ENCODE measurements around the gene SUMO4.

The SUMO4 gene

DNA sequence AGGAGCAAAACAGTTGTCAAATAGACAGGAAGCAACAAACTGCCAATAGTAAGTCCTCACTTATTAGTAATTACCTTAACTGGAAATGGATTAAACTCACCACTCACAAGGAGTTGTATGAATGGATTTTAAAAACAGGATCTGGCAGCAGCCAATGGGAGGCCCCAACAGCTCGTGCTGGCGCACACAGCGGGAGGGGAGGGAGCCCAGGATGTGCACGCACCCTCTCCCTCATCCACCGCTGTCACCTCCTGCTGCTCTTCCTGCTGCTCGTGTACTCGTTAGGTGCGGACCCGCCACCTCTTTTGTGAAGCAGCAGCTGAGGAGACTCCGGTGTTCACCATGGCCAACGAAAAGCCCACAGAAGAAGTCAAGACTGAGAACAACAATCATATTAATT is at the start of gene SUMO4:
Gene SUMO4, plus strand, starts transcription at position 213 of the 400 bp plus-strand sequence. Its CDS starts 130 bp downstream, at position 343.
- DNase-seq: no peak

DNA sequence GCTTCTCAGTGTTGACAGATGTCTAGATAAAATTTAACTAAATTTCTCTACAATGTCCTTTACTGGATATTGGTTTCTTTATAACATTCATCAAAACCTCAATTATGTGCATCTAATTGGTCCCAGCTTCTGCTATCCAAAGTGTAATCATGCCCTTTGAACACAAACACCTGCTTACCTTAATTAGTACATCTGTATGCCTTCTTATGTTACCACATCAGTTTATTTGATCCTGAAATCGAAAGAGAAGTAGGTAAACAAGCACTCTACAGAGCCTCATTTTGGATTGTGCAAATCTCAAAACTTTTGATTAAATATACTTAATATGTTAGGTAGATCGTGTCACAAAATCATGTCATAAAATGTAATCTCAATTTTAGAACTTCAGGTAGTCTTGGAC is 46.1 kb upstream of the SUMO4 start:
- no peak for DNase-seq

DNA sequence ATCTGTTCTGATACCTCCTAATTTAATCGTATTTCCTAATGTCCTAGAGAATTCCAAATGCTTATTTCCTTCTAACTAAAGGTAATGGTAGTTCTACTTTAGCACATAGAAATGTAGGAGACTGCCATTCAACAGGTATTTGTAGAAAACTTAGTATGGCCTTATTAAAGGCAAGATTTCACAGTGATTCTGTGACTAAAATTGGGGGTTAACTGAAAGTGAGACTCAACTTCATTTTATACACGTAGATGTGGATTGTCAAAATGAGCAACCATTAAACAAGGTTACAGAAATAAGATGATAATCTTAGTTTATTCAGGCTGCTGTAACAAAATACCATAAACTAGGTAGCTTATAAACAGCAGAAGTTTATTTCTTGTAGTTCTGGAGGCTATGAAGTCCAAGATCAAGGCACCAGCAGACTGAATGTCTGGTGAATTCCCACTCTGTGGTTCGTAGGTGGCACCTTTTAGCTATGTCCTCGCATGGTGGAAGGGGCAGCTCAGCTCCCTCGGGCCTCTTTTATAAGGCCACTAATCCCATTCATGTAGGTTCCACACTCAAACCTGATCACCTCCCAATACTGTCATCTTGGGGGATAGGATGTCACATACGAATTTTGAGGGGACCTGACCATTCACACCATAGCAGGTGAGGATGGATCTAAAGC is 43.8 kb upstream of the SUMO4 start:
- no peak for DNase-seq

DNA sequence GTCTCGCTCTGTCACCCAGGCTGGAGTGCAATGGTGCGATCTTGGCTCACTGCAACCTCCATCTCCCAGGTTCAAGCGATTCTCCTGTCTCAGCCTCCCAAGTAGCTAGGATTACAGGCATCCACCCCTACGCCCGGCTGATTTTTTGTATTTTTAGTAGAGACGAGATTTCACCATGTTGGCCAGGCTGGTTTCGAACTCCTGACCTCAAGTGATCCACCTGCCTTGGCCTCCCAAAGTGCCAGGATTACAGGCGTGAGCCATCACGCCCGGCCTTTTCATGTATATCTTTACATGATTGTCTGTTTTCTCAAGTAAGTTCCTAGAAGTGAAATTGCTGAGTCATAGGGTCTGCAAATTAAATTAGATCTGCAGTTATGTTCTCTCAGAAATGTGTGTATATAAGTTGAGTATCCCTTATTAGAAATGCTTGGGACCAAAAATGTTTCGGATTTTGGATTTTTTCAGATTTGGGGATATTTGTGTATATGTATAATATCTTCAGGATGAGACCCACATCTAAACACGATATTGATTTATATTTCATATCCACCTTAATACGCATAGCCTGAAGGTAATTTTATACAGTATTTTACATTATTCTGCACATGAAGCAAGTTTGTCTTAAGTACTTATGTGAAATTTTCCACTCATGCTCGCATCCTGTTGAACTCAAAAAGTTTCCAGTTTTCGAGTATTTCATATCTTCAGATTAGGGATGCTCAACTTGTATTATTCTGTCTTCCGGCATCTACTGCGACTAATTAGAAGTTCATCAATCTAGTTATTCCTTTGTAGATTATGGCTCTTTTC is 42.1 kb upstream of the SUMO4 start:
- no peak for DNase-seq

DNA sequence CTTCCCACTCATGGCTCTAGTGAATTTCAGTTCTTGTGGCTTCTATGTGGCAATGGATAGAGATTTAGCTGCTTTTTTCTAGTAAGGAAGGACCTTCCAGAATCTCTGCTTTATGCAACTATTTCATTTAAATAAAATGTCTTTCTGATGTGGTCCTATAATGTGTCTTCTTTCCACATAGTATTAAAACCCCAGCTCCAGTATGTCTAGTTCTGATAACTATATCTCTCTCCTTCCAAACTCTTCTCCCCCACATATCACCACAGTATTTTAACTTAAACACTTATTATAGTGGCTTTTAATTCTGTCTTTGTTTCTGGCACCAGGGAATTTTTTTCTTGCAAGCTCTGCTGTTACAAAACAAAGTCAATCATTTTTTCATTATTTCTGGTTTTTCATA is 40.6 kb upstream of the SUMO4 start:
- DNase-seq: no peak

DNA sequence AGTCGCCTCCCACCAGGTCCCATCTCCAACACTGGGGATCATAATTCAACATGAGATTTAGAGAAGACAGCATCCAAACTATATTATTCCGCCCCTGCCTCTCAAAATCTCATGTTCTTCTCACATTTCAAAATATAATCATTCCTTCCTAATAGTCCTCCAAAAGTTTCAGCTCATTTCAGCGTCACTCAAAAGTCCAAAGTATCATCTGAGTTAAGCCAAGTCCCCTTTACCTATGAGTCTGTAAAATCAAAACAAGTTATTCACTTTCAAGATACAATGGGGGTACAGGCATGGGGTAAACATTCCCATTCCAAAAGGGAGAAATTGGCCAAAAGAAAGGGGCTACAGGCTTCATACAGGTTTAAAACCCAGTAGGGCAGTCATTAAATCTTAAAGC is 39.5 kb upstream of the SUMO4 start:
- DNase-seq: no peak

DNA sequence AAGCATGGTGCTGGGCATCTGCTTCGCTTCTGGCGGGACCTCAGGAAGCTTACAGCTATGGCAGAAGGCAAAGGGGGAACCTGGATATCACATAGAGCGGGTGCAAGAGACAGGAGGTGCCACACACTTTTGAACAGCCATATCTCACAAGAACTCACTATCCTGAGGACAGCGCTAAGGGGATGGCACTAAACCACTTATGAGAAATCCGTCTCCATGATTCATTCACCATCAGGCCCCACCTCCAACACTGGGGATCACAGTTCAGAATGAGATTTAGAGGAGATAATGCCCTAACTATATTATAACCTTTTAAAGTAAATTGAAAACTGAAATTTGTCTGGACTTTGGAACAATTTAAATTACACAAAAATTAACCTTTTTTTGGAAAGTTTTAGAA is 37.8 kb upstream of the SUMO4 start:
- no peak for DNase-seq

DNA sequence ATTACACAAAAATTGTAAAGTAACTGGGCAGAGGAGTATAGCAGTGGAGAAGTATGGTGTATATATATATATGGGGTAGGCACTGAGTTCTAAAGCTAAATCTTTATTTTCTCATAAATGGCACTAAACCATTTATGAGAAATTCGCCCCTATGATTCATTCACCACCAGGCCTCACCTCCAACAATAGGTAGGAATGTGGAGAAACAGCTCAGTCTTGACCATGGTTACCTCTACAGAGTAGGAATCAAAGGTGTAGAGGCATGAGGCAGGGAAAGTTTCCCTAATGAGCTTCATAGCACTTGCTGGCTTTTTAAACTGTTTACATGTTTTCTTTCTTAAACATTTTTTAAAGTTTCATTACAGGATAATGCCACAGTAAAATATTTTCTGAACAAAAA is 36.9 kb upstream of the SUMO4 start:
- DNase-seq: no peak

DNA sequence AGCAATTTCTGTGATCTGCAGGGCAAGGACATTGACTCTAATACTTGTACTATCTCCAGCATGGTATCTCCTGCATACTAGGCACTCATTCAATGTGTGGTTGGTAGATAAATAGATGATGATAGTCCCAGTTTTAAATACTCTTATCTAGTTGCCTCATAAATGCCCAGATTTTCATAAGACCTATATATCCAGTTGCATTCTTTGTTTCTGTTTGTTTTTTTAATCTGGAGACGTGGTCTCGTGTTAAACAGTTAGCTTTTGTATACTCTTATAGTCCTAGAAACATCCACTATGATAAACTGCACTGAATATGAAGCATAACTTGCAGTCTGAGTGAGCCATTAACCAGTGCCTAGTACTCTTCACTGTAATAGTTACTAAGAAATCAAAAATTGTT is 35.5 kb upstream of the SUMO4 start:
- DNase-seq: no peak

DNA sequence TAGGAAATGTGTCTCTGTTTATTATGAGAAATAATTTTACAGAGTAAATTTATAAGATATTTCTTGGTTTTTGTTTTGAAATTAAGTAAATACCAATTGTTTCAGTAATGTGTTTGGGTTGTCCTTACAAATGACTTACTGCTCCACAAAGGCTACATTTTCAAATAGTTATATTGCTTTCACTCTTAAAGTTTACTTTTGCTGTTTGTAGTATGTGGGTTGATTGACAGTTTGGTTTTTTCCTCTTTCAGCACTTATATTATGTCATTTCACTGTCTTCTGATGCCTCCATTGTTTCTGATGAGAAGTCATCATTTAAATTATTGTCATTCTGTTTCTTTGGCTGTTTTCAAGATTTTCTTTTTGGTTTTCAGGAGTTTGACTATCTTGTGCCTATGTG is 34.9 kb upstream of the SUMO4 start:
- no peak for DNase-seq

DNA sequence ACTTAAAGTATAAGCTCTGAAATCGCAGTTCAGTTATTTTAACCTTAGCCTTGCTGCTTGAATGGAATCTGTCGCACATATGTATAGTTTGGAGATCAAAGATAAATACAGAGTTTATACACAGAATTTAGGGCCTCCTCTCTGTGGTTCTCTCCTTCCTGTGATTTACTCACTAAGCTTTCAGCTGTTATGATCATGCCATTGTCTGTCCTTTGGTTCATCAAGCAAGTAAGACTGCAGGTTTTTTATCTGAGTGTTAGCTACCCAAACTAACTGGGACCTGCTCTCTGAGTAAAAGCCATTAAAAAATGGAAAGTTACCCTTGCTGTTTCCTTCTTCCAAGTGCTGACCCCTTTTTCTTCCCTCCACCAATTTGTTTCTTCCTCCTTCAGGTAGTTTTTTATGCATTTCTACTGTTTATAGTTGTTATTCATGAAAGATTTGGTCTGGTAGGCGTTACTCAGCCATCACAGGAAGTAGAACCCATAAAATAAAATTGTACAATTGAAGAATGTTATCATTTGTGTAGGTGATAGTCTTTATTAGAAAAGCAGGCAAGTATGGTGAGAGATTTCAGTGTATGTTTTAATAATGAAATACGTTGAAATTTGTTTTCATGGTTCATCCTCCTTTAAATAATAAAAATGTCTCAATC is 33.7 kb upstream of the SUMO4 start:
- DNase-seq: no peak

DNA sequence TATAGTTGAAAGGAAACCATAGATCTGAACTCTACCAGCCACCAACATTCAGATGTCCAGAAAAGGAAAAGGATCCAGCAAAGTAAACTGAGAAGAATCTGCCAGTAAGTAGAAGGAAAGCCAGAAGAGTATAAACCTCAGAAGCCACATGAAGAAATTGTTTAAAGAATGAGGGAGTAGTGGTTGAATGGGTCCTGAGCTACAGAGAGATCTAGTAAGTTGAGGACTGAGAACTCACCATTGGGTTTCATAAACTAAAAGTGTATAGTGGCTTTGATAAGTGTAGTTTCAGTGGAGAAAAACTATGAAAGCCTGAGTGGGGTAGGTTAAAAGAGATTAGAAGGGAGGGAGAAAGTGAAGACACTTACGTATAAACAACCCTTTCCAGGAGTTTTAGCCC is 32.0 kb upstream of the SUMO4 start:
- DNase-seq: no peak

DNA sequence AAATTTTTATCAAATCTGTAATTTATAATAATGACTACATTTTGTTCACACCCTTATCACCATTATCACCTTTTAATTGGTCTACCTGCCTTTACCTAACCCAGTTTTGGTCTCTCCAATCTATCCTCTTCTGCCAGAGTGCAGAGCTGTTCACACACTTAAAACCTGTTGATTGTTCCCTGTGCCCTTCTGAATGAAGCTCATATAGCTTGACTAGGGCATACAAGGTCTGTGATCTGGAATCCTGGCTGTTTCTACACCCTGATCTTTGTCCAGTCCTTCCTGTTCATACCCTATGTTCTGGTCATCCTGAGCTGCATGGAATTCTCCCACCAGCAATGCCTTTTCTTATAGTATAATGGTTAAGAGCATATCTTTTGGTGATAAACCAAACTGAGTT is 28.9 kb upstream of the SUMO4 start:
- no peak for DNase-seq

DNA sequence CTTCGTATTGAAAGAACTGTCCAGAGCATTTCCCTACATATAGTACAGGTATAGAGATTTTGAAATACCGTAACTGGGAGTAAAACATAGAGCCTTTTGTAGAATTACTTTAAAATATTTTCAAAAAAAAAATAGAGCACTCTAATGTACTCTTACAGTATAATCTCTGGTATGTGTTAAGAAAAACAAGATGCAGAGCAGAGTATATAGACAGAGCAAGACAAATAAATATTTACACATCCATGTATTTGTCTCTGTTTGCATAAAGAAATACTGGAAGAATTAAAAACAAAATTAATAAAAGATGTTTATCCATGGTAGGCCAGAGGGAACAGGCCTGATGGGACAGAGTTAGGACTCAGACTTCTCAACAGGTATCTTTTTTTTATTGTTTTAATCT is 28.0 kb upstream of the SUMO4 start:
- no peak for DNase-seq

DNA sequence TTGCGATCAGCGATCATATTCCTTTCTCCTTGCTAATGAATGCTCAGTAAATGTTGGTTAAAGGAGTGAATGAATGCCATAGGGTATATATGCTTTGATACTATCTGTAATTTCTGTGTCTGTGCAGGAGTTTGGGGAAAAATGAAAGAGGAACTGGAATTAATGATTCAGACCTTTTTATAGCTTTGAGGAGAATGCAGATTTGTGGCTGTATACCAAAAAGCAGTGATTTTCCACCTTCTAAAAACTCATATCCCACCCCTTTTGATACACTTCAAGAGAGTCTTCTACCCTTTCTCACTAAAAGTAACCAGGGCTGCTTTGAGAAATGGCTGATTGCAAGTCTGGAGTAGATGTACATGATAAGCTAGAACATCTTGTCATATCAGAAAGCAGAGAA is 26.6 kb upstream of the SUMO4 start:
- no peak for DNase-seq

DNA sequence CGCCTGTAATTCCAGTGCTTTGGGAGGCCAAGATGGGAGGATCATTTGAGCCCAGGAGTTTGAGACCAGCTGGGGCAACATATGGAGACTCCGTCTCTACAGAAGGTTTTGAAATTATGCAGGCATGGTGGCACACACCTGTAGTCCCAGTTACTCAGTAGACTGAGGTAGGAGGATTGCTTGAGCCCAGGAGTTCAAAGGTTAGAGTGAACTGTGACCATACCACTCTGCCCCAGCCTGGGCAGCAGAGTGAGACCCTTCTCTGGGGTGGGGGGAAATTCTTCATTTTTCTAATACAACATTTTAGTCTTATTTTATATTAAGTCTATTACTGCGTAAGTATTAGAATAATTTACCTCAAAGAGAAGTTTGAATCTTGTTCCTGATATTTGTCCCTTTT is 20.1 kb upstream of the SUMO4 start:
- no peak for DNase-seq

DNA sequence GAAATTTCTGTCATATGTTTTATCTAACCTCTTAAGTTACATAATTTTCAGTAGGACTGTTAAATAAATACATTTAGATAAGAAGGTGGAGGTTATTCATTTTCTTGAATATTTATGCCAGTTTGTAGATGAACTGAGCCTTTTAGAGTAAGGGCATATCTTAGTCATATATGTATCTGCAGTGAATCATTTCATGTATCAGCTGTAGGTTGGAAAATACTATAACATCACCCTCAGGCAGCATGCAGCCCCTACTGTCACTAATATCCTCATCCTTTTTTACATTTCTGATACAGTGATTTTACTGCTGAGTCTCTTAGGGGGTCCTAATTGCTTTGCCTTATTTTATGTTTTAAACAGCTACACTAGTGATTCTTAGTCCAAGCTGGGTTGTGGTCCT is 19.5 kb upstream of the SUMO4 start:
- no peak for DNase-seq

DNA sequence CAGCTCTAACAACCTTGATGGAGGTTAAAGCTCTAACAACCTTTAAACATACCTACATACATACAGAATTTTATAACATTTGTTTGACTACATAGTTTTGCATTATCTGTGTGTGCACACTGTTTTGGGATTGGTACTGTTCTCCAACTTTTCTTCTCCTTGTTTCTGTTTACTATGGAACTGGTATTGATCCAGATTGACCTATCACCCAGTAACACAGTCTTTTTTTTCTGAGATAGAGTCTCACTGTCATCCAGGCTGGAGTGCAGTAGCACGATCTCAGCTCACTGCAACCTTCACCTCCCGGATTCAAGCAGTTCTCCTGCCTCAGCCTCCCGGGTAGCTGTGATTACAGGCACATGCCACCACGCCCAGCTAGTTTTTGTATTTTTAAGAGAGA is 16.7 kb upstream of the SUMO4 start:
- DNase-seq: no peak

DNA sequence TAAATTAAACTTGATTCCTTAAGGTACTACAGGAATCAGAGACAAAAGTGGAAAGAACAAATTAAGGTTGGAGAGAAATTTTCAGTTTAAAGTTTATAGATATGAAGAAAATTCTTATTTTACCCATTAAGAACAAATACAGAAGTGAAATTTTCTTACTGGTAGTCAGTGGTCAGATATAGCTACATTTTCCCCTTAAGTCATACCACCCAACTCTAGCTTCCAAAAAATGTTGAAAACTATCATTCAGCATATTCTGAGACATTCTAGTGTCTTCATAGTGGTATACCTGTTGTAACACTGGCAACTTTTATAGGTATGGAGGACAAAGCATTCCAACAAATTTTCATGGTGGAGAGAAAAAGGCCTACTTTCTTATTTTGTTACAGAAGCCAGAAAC is 15.6 kb upstream of the SUMO4 start:
- no peak for DNase-seq

DNA sequence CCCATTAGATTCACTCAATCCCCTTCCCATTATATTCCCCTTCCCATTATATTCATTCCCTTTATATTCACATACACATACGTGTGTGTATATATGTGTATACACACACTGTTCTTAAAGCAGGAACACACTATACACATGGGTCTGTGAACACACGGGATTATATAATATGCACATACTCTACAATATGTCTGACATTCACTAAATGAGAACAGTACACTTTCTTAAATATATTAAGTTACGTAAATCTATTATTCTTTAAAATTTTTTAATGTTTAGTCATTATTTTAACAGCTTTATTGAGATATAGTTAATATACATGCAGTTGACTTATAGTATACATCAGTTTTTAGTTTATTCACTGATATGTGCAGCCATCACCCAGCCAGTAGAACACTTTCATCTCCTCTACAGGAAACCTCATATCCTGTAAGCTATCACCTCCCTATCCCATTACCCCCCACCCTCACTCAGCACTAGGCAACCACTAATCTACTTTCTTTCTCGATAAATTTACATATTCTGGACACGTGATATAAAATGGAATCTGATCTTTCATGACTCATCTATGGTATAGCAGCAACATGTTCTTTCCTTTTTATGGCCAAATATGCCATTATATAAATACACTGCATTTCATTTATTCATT is 13.9 kb upstream of the SUMO4 start:
- no peak for DNase-seq

DNA sequence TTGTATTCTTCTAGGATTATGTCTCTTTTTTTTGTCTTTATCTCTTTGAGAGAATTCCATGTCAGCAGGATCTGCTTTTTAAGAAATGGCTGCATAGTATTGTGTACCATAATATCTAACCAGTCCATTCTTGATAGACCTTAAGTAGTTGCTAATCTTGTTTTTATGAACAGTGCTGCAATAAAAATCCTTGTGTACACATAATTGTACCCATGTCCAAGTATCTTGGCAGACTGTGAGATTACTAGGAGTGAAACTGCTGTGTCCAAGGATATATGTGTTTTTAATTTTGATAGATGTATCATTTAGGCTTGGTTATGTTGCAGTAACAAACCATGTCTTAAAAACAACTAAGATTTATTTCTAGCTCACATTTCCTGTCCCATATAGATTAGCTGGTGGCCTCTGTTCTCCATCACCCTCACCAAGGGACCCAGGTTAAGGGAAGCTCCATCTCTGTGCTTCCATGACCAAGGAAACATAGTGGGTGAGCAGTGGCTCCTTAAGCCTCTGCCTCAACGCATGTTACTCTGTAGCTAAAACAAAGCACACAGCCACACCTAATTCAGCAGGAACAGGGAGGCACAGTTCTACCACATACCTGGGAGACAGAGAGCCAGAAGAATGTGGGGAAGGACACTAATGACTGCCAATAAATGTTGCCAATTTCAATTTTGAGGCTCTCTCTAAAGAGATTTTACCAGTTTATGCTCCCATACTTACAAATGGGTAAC is 12.1 kb upstream of the SUMO4 start:
- no peak for DNase-seq

DNA sequence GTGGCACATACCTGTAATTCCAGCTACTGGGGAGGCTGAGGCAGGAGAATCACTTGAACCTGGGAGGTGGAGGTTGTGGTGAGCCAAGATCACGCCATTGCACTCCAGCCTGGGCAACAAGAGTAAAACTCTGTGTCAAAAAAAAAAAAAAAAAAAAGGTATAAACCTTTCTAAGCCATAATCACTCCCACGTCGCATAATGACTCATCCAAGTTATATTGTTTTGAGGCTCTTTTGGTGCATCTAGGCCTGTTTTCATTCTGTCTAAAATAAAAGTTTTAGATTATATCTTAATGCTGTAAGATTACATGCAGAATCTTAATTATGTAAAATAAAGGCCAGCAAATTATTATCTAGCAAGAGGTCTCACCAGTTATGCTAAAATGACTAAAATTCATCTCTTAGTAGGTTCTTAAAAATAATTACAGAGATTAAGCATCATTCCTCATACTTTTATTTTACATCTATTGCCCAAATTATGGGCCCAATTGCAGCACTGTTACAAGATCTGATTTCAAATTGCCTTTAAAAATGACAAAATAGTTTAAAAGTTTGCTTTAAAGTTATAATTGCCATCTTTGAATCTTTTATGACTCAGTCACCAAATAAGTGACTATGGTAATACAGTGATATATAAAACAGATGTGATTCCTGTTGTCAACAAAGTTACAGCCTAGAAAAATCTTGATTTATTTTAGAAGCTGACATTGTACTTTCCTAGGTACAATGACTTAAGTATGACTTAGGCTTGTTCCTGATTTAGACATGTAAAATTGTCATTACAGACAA is 10.4 kb upstream of the SUMO4 start:
- DNase-seq: no peak

Measured in SHP77 treated with DMSO at 0.1 percent for 48 hours (cell line).